Activated B cell treated with CpG ODN at 0.5 μM for 24 hours (primary cell): Measurements from ENCODE around the gene CHRNA10. TPM values are rescaled to one million over a fixed set of nuclear protein-coding genes. Genes with fewer than 3 reads are reported as not detected.

Experiments used
- ATAC-seq: fragments of 200-7000 bp; cut with Tn5 transposase; one replicate; pipeline ENCODE4 v1.10.0; 2021; ENCODE audit warnings: low read depth, mild to moderate bottlenecking, moderate library complexity
- CTCF ChIA-PET: fragments of 350-600 bp; sonication (Branson Sonifier 250); formaldehyde crosslinking; loops from one replicate; lab custom pipeline; 2021; ENCODE audit warnings: antibody characterized with exemption; lab: Charles Lee
- POLR2A ChIA-PET: fragments of 350-600 bp; sonication (Branson Sonifier 250); formaldehyde crosslinking; loops from one replicate; lab custom pipeline; 2021; ENCODE audit warnings: antibody characterized with exemption; lab: Charles Lee
- DNase-seq: peaks from one replicate; pipeline ENCODE4 v3.0.0; 2022
- H3K27ac Mint-ChIP-seq: one replicate; pipeline ENCODE4 v1.8.0; 2020; ENCODE audit warnings: mixed read lengths
- H3K27me3 Mint-ChIP-seq: one replicate; pipeline ENCODE4 v1.8.0; 2021; ENCODE audit warnings: mixed read lengths
- H3K36me3 Mint-ChIP-seq: one replicate; pipeline ENCODE4 v1.8.0; 2021; ENCODE audit warnings: low read depth, mixed read lengths
- H3K4me1 Mint-ChIP-seq: one replicate; pipeline ENCODE4 v1.8.0; 2021; ENCODE audit warnings: mixed read lengths
- H3K4me3 Mint-ChIP-seq: one replicate; pipeline ENCODE4 v1.8.0; 2020; ENCODE audit warnings: mild to moderate bottlenecking, mixed read lengths
- H3K9me3 Mint-ChIP-seq: one replicate; pipeline ENCODE4 v1.8.0; 2020; ENCODE audit warnings: mixed read lengths
- CTCF ChIP-seq: fragments of 200-600 bp; IDR thresholded peaks from one replicate; pipeline ENCODE4 v1.8.0; 2022; ENCODE audit warnings: antibody characterized with exemption, mild to moderate bottlenecking
- intact Hi-C: fragments of 100-400 bp; cut with micrococcal nuclease; formaldehyde crosslinking; loops from one replicate; pipeline ENCODE4 v1.15.1; 2024
- total RNA-seq: library from RNA; stranded (reverse); gene quantifications from 2 replicates; pipeline ENCODE4 v1.2.3, GENCODE V29; 2022

CHRNA10 gene
- total RNA-seq, 1 donor from 2014 or later = 3.0 TPM

- CTCF ChIA-PET = no interaction called here
- ATAC-seq (no peak), DNase-seq (no peak)
- no peak overlapping the region for H3K27ac Mint-ChIP-seq
- no peaks in the 10 kb centered on the region for H3K4me1 Mint-ChIP-seq
- peaks cover 2% of the 10 kb centered on the region for H3K27me3 Mint-ChIP-seq
- POLR2A ChIA-PET = no interaction called here
- no peak for TF ChIP-seq CTCF
- H3K36me3 Mint-ChIP-seq = no peaks in the 10 kb centered on the region
- H3K4me3 Mint-ChIP-seq = no peak overlapping the region
- H3K9me3 Mint-ChIP-seq = no peaks in the 10 kb centered on the region
- intact Hi-C loops = no loop called here
Observed at GRCh38 chr11:3623121-3623520, 48.1 kb downstream of the CHRNA10 start.

- TF ChIP-seq CTCF = no peak
- no peak for DNase-seq
- intact Hi-C loops = no loop called here
- H3K27me3 Mint-ChIP-seq = peaks cover 2% of the 10 kb centered on the region
- no peak for ATAC-seq
- ChIA-PET CTCF (no interaction called here), POLR2A (no interaction called here)
- H3K27ac Mint-ChIP-seq = no peak overlapping the region
- H3K9me3 Mint-ChIP-seq = no peaks in the 10 kb centered on the region
- no peaks in the 10 kb centered on the region for H3K4me1 Mint-ChIP-seq
- H3K4me3 Mint-ChIP-seq = no peak overlapping the region
- H3K36me3 Mint-ChIP-seq = no peaks in the 10 kb centered on the region
Observed at GRCh38 chr11:3622521-3622920, 48.7 kb downstream of the CHRNA10 start.

GRCh38 chr11:3617990-3618389 is 53.2 kb downstream of the CHRNA10 start:
- intact Hi-C loops = no loop called here
- Mint-ChIP-seq H3K27ac (no peak overlapping the region), H3K4me3 (no peak overlapping the region), H3K9me3 (no peaks in the 10 kb centered on the region), H3K27me3 (no peaks in the 10 kb centered on the region), H3K36me3 (no peaks in the 10 kb centered on the region), H3K4me1 (peaks cover 15% of the 10 kb centered on the region)
- ChIA-PET POLR2A (no interaction called here), CTCF (no interaction called here)
- ATAC-seq = no peak
- no peak for TF ChIP-seq CTCF
- DNase-seq = no peak

GRCh38 chr11:3616721-3617460 is 54.3 kb downstream of the CHRNA10 start:
- Mint-ChIP-seq H3K36me3 (no peaks in the 10 kb centered on the region), H3K27ac (no peak overlapping the region), H3K27me3 (no peaks in the 10 kb centered on the region), H3K9me3 (peaks cover 3% of the 10 kb centered on the region), H3K4me3 (no peak overlapping the region), H3K4me1 (peaks cover 15% of the 10 kb centered on the region)
- DNase-seq (no peak), ATAC-seq (no peak)
- ChIA-PET POLR2A (no interaction called here), CTCF (no interaction called here)
- intact Hi-C loops = no loop called here
- TF ChIP-seq CTCF = no peak

- DNase-seq (no peak), ATAC-seq (no peak)
- intact Hi-C loops = no loop called here
- H3K27me3 Mint-ChIP-seq = no peaks in the 10 kb centered on the region
- H3K9me3 Mint-ChIP-seq = peaks cover 3% of the 10 kb centered on the region
- TF ChIP-seq CTCF = no peak
- H3K4me3 Mint-ChIP-seq = no peak overlapping the region
- ChIA-PET CTCF (no interaction called here), POLR2A (no interaction called here)
- H3K4me1 Mint-ChIP-seq = peaks cover 15% of the 10 kb centered on the region
- H3K27ac Mint-ChIP-seq = no peak overlapping the region
- H3K36me3 Mint-ChIP-seq = no peaks in the 10 kb centered on the region
Observed at GRCh38 chr11:3615998-3616397, 55.2 kb downstream of the CHRNA10 start.

Other genes with a start within 250 kb of the CHRNA10 start
- not detected in 2 replicates for gene ART5, start 29.4 kb downstream of the CHRNA10 start, total RNA-seq
- not detected in 2 replicates for gene ART1, start 26.3 kb downstream of the CHRNA10 start, total RNA-seq
- 98.0 and 117 TPM in 2 replicates for gene NUP98, start 126.2 kb upstream of the CHRNA10 start, total RNA-seq
- gene PGAP2, start 137.2 kb upstream of the CHRNA10 start, total RNA-seq = 19.7 and 25.0 TPM in 2 replicates
- 163 and 176 TPM in 2 replicates for gene RHOG, start 169.6 kb upstream of the CHRNA10 start, total RNA-seq
- gene STIM1, start 184.3 kb upstream of the CHRNA10 start, total RNA-seq = 37.3 and 38.4 TPM in 2 replicates